Myometrial cell (primary cell): Measurements from ENCODE around the gene INTS3. TPM values are rescaled to one million over a fixed set of nuclear protein-coding genes. Genes with fewer than 3 reads are reported as not detected.

Source experiments
- total RNA-seq: library from RNA; depleted of rRNA; stranded (reverse); fragments of >200 nt; gene quantifications from 2 replicates; pipeline ENCODE4 v1.2.3, GENCODE V29; 2015

The INTS3 gene
- total RNA-seq, result 26.5 and 27.6 TPM in 2 replicates

DNA sequence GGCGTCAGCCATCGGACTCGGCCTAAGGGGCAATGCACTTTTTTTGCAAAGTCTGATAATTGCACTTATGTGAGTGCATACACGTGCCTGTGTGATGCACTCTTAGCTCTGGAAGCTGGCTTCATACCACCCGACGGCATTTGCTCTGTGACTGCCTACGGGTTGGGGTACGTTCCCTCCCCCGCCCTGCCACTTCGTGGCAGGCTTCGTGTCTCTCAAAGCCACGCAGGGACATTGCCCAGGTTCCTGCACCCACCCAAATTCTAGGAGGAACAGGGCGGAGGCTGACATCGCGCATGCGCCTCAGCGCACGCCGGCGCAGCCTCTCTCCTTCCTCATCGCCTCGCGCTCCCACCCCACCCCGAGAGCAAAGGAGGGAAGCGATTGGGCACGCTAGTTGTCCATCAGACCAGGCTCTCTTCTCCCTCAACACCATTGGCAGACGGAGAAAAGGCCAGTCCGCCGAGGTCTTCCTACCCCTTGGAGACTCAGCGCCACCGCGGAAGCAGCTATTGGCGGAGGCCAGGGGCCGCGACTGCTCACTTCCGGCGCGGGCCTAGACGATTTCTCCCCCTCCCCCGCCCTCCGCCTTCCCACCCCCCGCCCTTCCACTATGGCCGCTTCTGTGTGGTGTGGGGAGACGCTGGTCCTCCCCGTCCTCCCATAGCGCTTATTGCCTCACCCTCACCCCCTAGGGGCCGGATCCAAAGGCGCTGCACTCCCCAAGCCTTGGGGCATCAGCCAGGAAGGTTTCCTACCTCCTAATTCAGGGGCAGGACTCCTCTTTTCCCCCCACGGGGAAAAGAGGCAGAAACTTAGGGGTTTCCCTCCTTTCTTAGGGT lies at the start of gene INTS3:
INTS3 (plus strand) TSS at position 588 of the 842 bp plus-strand sequence. CDS start 585 bp downstream, outside the sequence.

GRCh38 chr1:153678519-153679336 lies 49.1 kb upstream of the INTS3 start, which contains the start of gene NPR1:
Gene NPR1 (plus strand): TSS chr1:153678688. CDS start chr1:153679109, 421 bp downstream.

GRCh38 chr1:153774780-153775457 lies 47.1 kb downstream of the INTS3 start, which contains the start of gene SLC27A3:
Gene SLC27A3 (plus strand): TSS chr1:153775407. CDS start chr1:153775498, 91 bp downstream.

Other genes with a start within 250 kb of the INTS3 start
- gene S100A6, start 192.1 kb upstream of the INTS3 start, total RNA-seq, result 1,090 and 1,431 TPM in 2 replicates
- gene S100A5, start 187.1 kb upstream of the INTS3 start, total RNA-seq, result 1.4 TPM in 1 of 2 replicates, not detected in the other
- 45.3 and 54.9 TPM in 2 replicates for gene S100A4, start 182.2 kb upstream of the INTS3 start, total RNA-seq
- gene S100A3, start 178.8 kb upstream of the INTS3 start, total RNA-seq, result 5.8 and 15.8 TPM in 2 replicates
- gene S100A2, start 162.2 kb upstream of the INTS3 start, total RNA-seq, result 0.29 and 2.3 TPM in 2 replicates
- 807 and 927 TPM in 2 replicates for gene S100A16, start 114.9 kb upstream of the INTS3 start, total RNA-seq
- gene S100A14, start 111.7 kb upstream of the INTS3 start, total RNA-seq, result not detected in 2 replicates
- gene S100A13, start 100.5 kb upstream of the INTS3 start, total RNA-seq, result 262 and 338 TPM in 2 replicates
- gene S100A1, start 99.6 kb upstream of the INTS3 start, total RNA-seq, result not detected in 2 replicates
- 36.0 and 43.8 TPM in 2 replicates for gene CHTOP, start 94.0 kb upstream of the INTS3 start, total RNA-seq
- 71.8 and 89.7 TPM in 2 replicates for gene SNAPIN, start 69.3 kb upstream of the INTS3 start, total RNA-seq
- gene ILF2, start 57.1 kb upstream of the INTS3 start, total RNA-seq, result 266 and 297 TPM in 2 replicates
- gene NPR1, start 49.4 kb upstream of the INTS3 start, total RNA-seq, result 4.4 and 6.1 TPM in 2 replicates
- gene SLC27A3, start 47.4 kb downstream of the INTS3 start, total RNA-seq, result 5.8 and 8.7 TPM in 2 replicates
- 3.7 and 8.5 TPM in 2 replicates for gene GATAD2B, start 194.9 kb downstream of the INTS3 start, total RNA-seq
- 6.4 and 8.6 TPM in 2 replicates for gene DENND4B, start 218.7 kb downstream of the INTS3 start, total RNA-seq
- gene CRTC2, start 230.6 kb downstream of the INTS3 start, total RNA-seq, result 8.0 and 10.4 TPM in 2 replicates
- 139 and 147 TPM in 2 replicates for gene SLC39A1, start 235.5 kb downstream of the INTS3 start, total RNA-seq
- 7.8 and 14.7 TPM in 2 replicates for gene CREB3L4, start 239.9 kb downstream of the INTS3 start, total RNA-seq
- 204 and 241 TPM in 2 replicates for gene JTB, start 249.6 kb downstream of the INTS3 start, total RNA-seq